Endothelial cell of umbilical vein (primary cell): ENCODE measurements around the gene DGLUCY. TPM values are rescaled to one million over a fixed set of nuclear protein-coding genes. Genes with fewer than 3 reads are reported as not detected.

ENCODE experiments used
- BruUV-seq: library from RNA; stranded (reverse); fragments of 400-500 nt; replicated peaks from 2 replicates; lab custom pipeline; 2021; lab: Mats Ljungman, UMichigan
- CTCF ChIA-PET: fragments of 300-600, 350-600 bp; sonication (Branson Sonifier 250); formaldehyde crosslinking; loops from one replicate; lab custom pipeline; 2021; ENCODE audit warnings: antibody characterized with exemption, inconsistent platforms; lab: Charles Lee
- POLR2A ChIA-PET: fragments of 300-600, 350-600 bp; sonication (Branson Sonifier 250); formaldehyde crosslinking; loops from one replicate; lab custom pipeline; 2021; ENCODE audit warnings: antibody characterized with exemption, inconsistent platforms; lab: Charles Lee
- DNase-seq: peaks from one replicate; pipeline ENCODE4 v3.0.0-alpha.2; 2011; ENCODE audit warnings: low read depth, low spot score
- FAIRE-seq: peaks from 2 replicates; lab custom pipeline; 2011; peaks lifted over from hg19 to GRCh38; lab: Jason Lieb, UNC
- H2AFZ ChIP-seq: 2 replicates; pipeline ENCODE4 v1.6.0; 2012; ENCODE audit warnings: low read depth, low read length, control low read depth, inconsistent platforms
- H3K27ac ChIP-seq: 2 replicates; pipeline ENCODE4 v1.5.1; 2011; ENCODE audit warnings: low read depth, mild to moderate bottlenecking, control low read depth, low read length, moderate library complexity; ENCODE audit not compliant: insufficient read depth
- H3K27me3 ChIP-seq, 2 experiments: 2 replicates each; pipeline versions ENCODE4 v1.6.0 to v1.6.1; 2011; ENCODE audit warnings: low read length in 2 of 2, mixed read lengths in 1 of 2; ENCODE audit not compliant: control insufficient read depth in 2 of 2, insufficient read depth in 2 of 2
- H3K36me3 ChIP-seq, 2 experiments: 2 replicates in 1 of 2; 3 replicates in 1 of 2; pipeline ENCODE4 v1.5.1; 2011; ENCODE audit warnings: low read length in 2 of 2, mild to moderate bottlenecking in 1 of 2, moderate library complexity in 1 of 2; ENCODE audit not compliant: control insufficient read depth in 2 of 2, insufficient read depth in 2 of 2; ENCODE audit errors: extremely low read depth in 1 of 2
- H3K4me1 ChIP-seq: 3 replicates; pipeline ENCODE4 v1.5.1; 2011; ENCODE audit warnings: mild to moderate bottlenecking, low read length; ENCODE audit not compliant: control insufficient read depth, insufficient read depth; ENCODE audit errors: extremely low read depth
- H3K4me2 ChIP-seq: 2 replicates; pipeline ENCODE4 v1.6.1; 2011; ENCODE audit warnings: low read length, control low read depth, mixed read lengths; ENCODE audit not compliant: insufficient read depth
- H3K4me3 ChIP-seq, 3 experiments: fragments of 200-600 bp in 1 of 3; sonication (generic), shearing (Covaris generic) in 1 of 3; replicated peaks in 1 of 3; 2 replicates each; pipeline ENCODE4 v1.5.1; 2011 to 2016; ENCODE audit warnings: control low read depth in 3 of 3, low read length in 3 of 3, mild to moderate bottlenecking in 2 of 3, inconsistent platforms in 1 of 3, low read depth in 1 of 3, moderate library complexity in 1 of 3; ENCODE audit not compliant: insufficient read depth in 1 of 3
- H3K79me2 ChIP-seq: 2 replicates; pipeline ENCODE4 v1.6.0; 2012; ENCODE audit warnings: low read length, inconsistent platforms; ENCODE audit not compliant: control insufficient read depth, insufficient read depth
- H3K9ac ChIP-seq: replicated peaks from 2 replicates; pipeline ENCODE3; 2011; ENCODE audit warnings: low read length, control low read depth; ENCODE audit not compliant: insufficient read depth; ENCODE audit errors: extremely low read depth
- H3K9me1 ChIP-seq: replicated peaks from 3 replicates; pipeline ENCODE4 v1.6.0; 2011; ENCODE audit warnings: mild to moderate bottlenecking, low read length; ENCODE audit not compliant: control insufficient read depth, insufficient read depth; ENCODE audit errors: extremely low read depth
- H3K9me3 ChIP-seq: replicated peaks from 2 replicates; pipeline ENCODE4 v1.5.1; 2012; ENCODE audit warnings: low read length, inconsistent platforms; ENCODE audit not compliant: control insufficient read depth, insufficient read depth
- H4K20me1 ChIP-seq: replicated peaks from 2 replicates; pipeline ENCODE3; 2011; ENCODE audit warnings: mild to moderate bottlenecking, low read length; ENCODE audit not compliant: control insufficient read depth, insufficient read depth; ENCODE audit errors: extremely low read depth
- EZH2 ChIP-seq: IDR thresholded peaks from 2 replicates; pipeline ENCODE4 v1.6.1; 2012; ENCODE audit warnings: borderline replicate concordance, low read depth, mild to moderate bottlenecking, moderate library complexity, low read length, inconsistent platforms; ENCODE audit not compliant: severe bottlenecking
- FOS ChIP-seq: IDR thresholded peaks from 2 replicates; pipeline ENCODE4 v1.6.1; 2011; ENCODE audit warnings: mild to moderate bottlenecking, low read length, moderate library complexity, borderline replicate concordance; ENCODE audit not compliant: insufficient read depth
- GATA2 ChIP-seq: IDR thresholded peaks from 2 replicates; pipeline ENCODE4 v1.7.0; 2011; ENCODE audit warnings: low read depth, mild to moderate bottlenecking, moderate library complexity, mixed read lengths, low read length; ENCODE audit not compliant: insufficient read length, insufficient read depth
- JUN ChIP-seq: IDR thresholded peaks from 2 replicates; pipeline ENCODE4 v1.6.1; 2011; ENCODE audit warnings: borderline replicate concordance, low read depth; ENCODE audit not compliant: insufficient read length, insufficient read depth
- MYC ChIP-seq: IDR thresholded peaks from one replicate; pipeline ENCODE4 v1.6.1; 2011; ENCODE audit warnings: mild to moderate bottlenecking, low read depth, low read length
- POLR2A ChIP-seq: IDR thresholded peaks from 2 replicates; pipeline ENCODE4 v1.6.1; 2012; ENCODE audit warnings: low read depth, mild to moderate bottlenecking, control low read depth, low read length
- POLR2AphosphoS5 ChIP-seq: IDR thresholded peaks from 2 replicates; pipeline ENCODE4 v1.6.1; 2012; ENCODE audit warnings: low read depth, mild to moderate bottlenecking, control low read depth, low read length, moderate library complexity; ENCODE audit not compliant: insufficient read depth
- dilution Hi-C: fragments of 300-500 bp; cut with MboI; formaldehyde crosslinking; loops from one replicate; pipeline ENCODE4 v1.15.0; 2019; ENCODE audit warnings: low sequenced_read_pairs; ENCODE audit not compliant: extremely low pct_ligation_motif_present
- intact Hi-C: fragments of 100-400 bp; cut with micrococcal nuclease; formaldehyde crosslinking; loops from one replicate; pipeline ENCODE4 v1.10.0; 2022
- polyA plus RNA-seq, 4 experiments: library from polyadenylated mRNA; depleted of rRNA in 3 of 4; stranded (reverse) in 3 of 4; unstranded in 1 of 4; fragments of >200 nt; gene quantifications; 2 replicates each; pipeline versions ENCODE4 v1.2.1 to v1.2.3, GENCODE V29; 2011 to 2012; ENCODE audit warnings: missing spikeins in 1 of 4
- total RNA-seq: library from RNA; stranded (reverse); gene quantifications from 2 replicates; pipeline ENCODE4 v1.2.3, GENCODE V29; 2021
- TF ChIP-seq, protein P1 (sequence below), 2 donors: IDR thresholded peaks; 1 replicate in 1 of 2; 2 replicates in 1 of 2; pipeline ENCODE4 v1.5.1; 2011; ENCODE audit warnings: low read length in 2 of 2, mild to moderate bottlenecking in 2 of 2, moderate library complexity in 2 of 2, control low read depth in 1 of 2, inconsistent platforms in 1 of 2, low read depth in 1 of 2; ENCODE audit not compliant: insufficient read depth in 1 of 2; ENCODE audit errors: extremely low read depth in 1 of 2
- TF ChIP-seq, protein P2 (sequence below): IDR thresholded peaks from 2 replicates; pipeline ENCODE4 v1.6.1; 2011; ENCODE audit not compliant: insufficient read depth, insufficient read length

The DGLUCY gene
- total and polyA plus RNA-seq, 2 donors (not counting 3 experiments of a cell fraction or from before 2014, with no cell fraction given): 40.9 to 65.6 TPM

DNA sequence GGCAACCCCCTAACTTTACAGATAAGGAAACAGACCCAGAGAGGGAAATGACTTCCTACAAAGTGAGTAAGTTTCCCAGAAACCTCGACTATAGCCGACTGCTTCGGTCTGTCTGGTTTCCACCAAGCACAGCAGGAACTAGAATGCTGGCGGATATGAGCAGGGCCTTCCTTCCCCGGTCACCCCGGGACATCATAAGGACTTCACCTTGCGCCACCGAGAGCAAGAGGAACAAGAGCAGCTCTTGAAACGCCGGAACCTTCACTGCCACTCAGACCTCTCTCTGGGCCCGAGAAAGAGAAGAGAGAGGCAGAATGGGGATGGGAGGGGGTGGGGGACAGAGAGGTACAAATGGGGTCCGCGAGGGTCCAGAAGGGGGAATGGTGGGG lies 160.0 kb downstream of the DGLUCY start:
- H3K4me3 ChIP-seq: no peak overlapping the region
- no peak overlapping the region for H3K4me2 ChIP-seq
- TF ChIP-seq EZH2 (no peak), JUN (no peak), FOS (no peak), MYC (no peak), POLR2AphosphoS5 (no peak), GATA2 (no peak), POLR2A (no peak)
- TF ChIP-seq, protein P1, sequence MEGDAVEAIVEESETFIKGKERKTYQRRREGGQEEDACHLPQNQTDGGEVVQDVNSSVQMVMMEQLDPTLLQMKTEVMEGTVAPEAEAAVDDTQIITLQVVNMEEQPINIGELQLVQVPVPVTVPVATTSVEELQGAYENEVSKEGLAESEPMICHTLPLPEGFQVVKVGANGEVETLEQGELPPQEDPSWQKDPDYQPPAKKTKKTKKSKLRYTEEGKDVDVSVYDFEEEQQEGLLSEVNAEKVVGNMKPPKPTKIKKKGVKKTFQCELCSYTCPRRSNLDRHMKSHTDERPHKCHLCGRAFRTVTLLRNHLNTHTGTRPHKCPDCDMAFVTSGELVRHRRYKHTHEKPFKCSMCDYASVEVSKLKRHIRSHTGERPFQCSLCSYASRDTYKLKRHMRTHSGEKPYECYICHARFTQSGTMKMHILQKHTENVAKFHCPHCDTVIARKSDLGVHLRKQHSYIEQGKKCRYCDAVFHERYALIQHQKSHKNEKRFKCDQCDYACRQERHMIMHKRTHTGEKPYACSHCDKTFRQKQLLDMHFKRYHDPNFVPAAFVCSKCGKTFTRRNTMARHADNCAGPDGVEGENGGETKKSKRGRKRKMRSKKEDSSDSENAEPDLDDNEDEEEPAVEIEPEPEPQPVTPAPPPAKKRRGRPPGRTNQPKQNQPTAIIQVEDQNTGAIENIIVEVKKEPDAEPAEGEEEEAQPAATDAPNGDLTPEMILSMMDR (IDR thresholded peaks at IDR 0.05; ENCODE audit: extremely low read depth in 1 of 2, insufficient read depth in 1 of 2, low read depth in 1 of 2, low read length in 2 of 2): no peak
- TF ChIP-seq, protein P2, sequence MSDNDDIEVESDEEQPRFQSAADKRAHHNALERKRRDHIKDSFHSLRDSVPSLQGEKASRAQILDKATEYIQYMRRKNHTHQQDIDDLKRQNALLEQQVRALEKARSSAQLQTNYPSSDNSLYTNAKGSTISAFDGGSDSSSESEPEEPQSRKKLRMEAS: no peak
- H3K27ac ChIP-seq: no peak overlapping the region
- H3K9ac ChIP-seq: no peak overlapping the region
- H3K9me1 ChIP-seq: no peaks in the 10 kb centered on the region
- H3K79me2 ChIP-seq: no peaks in the 10 kb centered on the region
- H3K27me3 ChIP-seq: no peaks in the 10 kb centered on the region
- H3K36me3 ChIP-seq: peaks cover 6 to 27% of the 10 kb centered on the region in 2 experiments
- no peak overlapping the region for H2AFZ ChIP-seq
- no peaks in the 10 kb centered on the region for H3K4me1 ChIP-seq
- no peak for DNase-seq
- no peak for FAIRE-seq
- no TSS peak for BruUV-seq
- no peaks in the 10 kb centered on the region for H4K20me1 ChIP-seq
- intact Hi-C loops: no loop called here
- H3K9me3 ChIP-seq: no peaks in the 10 kb centered on the region
- dilution Hi-C loops: no loop called here
- POLR2A ChIA-PET: no interaction called here
- CTCF ChIA-PET: interaction anchor here (1.3 to 1.7 kb wide), 2 partner anchors 96 to 98 kb away, joined by 3 to 6 read pairs; no protein-coding TSS in a partner anchor
